Measurements from ENCODE around the gene MSMO1.

MSMO1 gene

DNA sequence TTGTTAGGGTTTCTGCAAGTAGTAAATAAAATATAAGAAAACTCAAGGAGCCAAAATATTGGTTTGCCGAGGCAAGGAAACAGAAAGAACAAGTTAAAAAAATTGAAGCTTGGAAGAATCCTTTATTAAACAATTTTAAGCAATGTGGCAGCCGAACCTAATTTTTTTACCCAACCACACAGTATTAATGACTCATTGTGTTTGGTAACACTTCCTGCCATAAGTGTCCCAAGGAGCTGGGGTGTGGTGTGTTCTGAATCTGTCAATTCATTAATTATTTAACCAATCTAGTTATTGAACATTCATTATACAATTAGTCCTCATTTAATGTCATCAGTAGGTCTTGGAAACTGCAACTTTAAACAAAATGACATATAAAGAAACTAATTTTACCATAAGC is 32.0 kb downstream of the MSMO1 start:
- no peak for FAIRE-seq
- no peak for DNase-seq (ENCODE audit: insufficient read length, low spot score)

DNA sequence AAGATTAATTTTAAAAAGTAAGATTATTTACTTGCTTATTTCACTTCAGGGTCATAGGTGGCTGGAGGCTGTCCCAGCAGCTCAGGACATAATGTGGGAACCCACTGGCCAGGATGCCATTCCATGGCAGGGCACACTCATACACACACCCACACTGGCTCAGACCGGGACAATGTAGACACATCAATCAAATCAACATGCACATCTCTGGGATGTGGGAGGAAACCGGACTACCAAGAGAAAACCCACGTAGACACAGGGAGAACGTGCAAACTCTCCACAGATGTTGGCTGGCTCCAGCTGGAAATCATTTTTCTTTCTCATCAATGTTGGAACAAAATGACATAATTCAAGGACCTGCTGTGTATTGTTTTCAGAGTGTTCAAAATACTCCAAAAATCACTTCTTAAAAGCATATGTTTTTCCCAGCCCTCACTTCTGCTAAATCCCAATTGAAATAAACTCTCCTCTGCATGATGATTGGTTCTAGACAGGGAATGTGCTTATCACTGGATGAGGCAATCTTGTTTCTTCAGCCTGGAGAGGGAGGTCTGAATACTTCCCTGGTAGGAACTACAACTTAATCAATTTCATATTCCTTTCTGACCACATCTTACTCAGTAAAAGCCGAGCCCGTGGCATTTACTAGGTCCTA is 32.7 kb downstream of the MSMO1 start:
- FAIRE-seq: no peak

GRCh38 chr4:165360985-165361670 is 33.7 kb downstream of the MSMO1 start:
- no peak for DNase-seq (ENCODE audit: insufficient read length, low spot score)
- no peak for FAIRE-seq

More for the DNA sequence above, 32.7 kb downstream of the MSMO1 start:
- no peak for DNase-seq (ENCODE audit: insufficient read length, low spot score)

GRCh38 chr4:165361810-165362209 is 34.3 kb downstream of the MSMO1 start:
- DNase-seq (ENCODE audit: insufficient read length, low spot score) (no peak), FAIRE-seq (no peak)

DNA sequence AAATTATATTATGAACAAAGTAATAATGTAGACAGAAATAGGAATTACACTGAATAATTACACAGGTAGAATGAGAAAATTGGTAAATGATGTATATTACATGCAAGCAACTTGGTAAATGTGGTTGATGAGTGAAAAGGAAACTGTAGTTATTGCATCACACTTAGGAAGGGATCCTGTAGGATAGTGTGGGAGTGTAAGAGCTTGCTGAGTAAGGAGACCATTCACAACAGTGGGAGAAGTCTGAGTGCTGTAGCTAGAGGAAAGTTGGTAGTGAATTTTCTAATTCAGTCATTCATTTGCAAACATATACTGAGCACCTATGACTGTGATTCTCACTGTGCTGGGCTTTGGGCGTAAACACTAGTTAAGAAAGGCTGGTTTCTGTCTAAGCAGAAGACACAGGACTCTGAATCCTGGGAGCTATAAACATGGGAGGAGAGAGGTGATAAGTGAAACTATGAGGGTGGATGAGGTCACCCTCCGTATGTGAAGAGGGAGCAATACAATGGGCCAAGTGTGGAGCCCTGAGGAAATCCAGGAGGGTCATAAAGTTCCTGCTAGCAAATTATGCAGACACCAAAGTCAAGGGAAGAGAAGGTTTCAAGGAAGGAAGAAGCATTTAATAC is 37.1 kb downstream of the MSMO1 start:
- DNase-seq (ENCODE audit: insufficient read length, low spot score) (no peak), FAIRE-seq (no peak)

GRCh38 chr4:165367040-165367439 is 39.6 kb downstream of the MSMO1 start:
- DNase-seq (ENCODE audit: insufficient read length, low spot score): no peak
- no peak for FAIRE-seq

DNA sequence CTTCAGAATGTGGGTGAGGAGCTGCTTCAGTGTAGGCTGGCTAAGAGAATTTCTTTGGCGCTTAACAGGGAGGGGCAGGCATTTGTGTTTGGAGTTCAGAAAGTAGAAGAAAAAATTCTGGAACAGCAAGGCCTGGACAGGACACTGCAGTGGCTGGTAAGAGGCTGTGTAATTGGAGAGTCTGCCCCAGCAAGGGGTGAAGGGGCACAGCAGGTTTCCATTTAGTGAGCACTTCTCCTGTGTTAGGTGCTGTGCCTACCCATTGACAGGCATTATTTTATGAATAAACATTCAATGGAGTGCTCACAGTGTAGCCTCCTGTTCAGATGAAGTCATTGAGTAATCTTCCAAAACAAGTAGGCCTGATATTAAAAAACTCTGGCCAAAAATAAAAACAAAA is 40.6 kb downstream of the MSMO1 start:
- DNase-seq (ENCODE audit: insufficient read length, low spot score) (no peak), FAIRE-seq (no peak)

GRCh38 chr4:165368567-165368966 is 41.1 kb downstream of the MSMO1 start:
- FAIRE-seq (no peak), DNase-seq (ENCODE audit: insufficient read length, low spot score) (no peak)

DNA sequence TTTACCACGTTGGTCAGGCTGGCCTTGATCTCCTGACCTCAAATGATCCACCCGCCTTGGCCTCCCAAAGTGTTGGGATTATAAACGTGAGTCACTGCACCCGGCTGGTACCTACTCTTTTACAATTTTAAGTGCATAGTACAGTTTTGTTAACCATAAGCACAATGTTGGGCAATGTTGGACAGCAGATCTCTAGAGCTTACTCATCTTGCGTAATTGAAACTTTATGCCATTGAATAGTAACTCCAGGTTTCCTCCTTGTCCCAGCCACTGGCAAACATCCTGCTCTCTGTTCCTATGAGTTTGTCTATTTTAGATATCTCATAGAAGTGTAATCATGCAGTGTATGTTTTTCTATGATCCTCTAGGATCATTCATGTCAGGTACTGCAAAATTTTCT is 42.1 kb downstream of the MSMO1 start:
- DNase-seq (ENCODE audit: insufficient read length, low spot score): no peak
- no peak for FAIRE-seq

DNA sequence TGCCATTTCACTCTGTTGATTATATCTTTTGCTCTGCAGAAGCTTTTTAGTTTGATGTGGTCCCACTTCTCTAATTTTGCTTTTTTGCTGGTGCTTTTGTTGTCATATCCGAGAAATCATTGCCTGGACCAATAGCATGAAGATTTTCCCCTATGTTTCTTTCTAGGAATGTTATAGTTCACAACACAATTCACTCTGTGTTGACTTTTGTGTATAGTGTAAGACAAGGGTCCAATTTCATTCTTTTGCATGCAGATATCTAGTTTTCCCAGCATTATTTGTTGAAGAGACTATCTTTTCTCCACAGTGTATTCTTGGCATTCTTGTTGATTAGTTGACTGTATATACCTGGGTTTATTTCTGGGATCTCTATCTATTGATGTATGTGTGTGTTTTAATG is 43.1 kb downstream of the MSMO1 start:
- DNase-seq (ENCODE audit: insufficient read length, low spot score) (no peak), FAIRE-seq (no peak)

- no peak for FAIRE-seq
- DNase-seq (ENCODE audit: insufficient read length, low spot score): no peak
Measured at GRCh38 chr4:165375465-165375864, 48.0 kb downstream of the MSMO1 start.

- no peak for FAIRE-seq
- DNase-seq (ENCODE audit: insufficient read length, low spot score): no peak
Measured at GRCh38 chr4:165378398-165378744, 50.9 kb downstream of the MSMO1 start.

DNA sequence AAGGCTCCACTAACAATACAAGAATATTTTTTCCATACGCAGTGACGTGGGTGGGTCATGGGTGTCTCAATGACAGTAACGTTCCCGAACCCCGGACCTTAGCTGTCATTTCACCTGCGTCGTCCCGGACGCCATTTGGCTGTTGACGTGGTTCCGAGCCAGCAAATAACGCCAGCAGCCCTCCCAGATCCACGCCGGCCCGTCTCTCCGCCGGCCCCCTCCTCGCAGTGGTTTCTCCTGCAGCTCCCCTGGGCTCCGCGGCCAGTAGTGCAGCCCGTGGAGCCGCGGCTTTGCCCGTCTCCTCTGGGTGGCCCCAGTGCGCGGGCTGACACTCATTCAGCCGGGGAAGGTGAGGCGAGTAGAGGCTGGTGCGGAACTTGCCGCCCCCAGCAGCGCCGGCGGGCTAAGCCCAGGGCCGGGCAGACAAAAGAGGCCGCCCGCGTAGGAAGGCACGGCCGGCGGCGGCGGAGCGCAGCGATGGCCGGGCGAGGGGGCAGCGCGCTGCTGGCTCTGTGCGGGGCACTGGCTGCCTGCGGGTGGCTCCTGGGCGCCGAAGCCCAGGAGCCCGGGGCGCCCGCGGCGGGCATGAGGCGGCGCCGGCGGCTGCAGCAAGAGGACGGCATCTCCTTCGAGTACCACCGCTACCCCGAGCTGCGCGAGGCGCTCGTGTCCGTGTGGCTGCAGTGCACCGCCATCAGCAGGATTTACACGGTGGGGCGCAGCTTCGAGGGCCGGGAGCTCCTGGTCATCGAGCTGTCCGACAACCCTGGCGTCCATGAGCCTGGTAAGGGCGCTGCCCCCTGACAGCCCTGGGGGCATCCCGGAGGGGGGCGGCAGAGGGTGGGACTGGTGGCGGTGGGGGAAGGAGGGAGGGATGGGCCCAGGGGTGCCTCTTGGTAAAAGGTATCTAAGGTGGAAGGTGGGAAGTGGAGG is 51.5 kb downstream of the MSMO1 start, which contains the start of gene CPE:
Gene CPE (plus strand): TSS at position 264 of the 933 bp plus-strand sequence. CDS start 214 bp downstream, at position 478.
- DNase-seq (ENCODE audit: insufficient read length, low spot score) (peak; percentile 39), FAIRE-seq (no peak)

DNA sequence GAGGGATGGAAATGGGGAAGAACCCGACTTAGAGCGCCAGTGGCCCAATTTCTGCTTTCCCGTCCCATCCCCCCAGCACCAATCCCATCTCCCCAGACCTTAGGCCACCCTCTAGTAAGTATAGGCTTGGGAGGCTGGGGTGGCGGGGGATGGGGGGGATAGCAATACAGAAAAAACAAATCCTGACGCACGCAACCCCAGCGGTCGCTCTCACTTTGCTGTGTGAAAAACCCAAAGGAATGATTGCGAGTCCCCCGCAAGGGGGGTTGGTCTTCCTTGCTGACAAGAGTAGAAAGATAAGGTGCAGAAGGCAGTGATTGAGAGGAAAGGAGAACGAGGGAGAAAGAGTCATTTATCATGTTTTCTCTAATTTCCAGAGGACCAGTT is 52.2 kb downstream of the MSMO1 start:
- FAIRE-seq (no peak), DNase-seq (ENCODE audit: insufficient read length, low spot score) (no peak)

GRCh38 chr4:165380805-165381204 is 53.3 kb downstream of the MSMO1 start:
- DNase-seq (ENCODE audit: insufficient read length, low spot score): no peak

GRCh38 chr4:165381821-165382373 is 54.4 kb downstream of the MSMO1 start:
- DNase-seq (ENCODE audit: insufficient read length, low spot score) (no peak), FAIRE-seq (no peak)

More at GRCh38 chr4:165380805-165381204, 53.3 kb downstream of the MSMO1 start:
- FAIRE-seq: no peak

DNA sequence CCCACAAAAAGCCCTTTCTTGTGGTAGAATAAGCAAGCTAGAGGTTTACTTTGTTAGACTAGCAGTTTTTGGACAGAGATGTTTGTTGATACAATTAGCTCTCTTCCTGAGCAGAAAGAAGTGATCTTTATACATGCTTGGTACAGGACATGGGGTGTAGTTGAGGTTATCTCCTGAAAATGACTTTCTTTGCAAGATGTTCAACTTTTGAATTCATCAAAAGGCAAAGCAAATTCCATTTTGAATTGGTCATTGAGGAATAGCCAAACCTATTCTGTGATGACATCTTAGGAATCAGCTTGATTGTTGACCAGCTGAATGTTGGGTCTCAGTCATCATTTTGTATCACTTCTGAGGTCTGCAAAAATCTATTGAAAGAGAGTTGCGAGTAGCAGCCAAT is 55.2 kb downstream of the MSMO1 start:
- FAIRE-seq: peak; percentile 37
- no peak for DNase-seq (ENCODE audit: insufficient read length, low spot score)

DNA sequence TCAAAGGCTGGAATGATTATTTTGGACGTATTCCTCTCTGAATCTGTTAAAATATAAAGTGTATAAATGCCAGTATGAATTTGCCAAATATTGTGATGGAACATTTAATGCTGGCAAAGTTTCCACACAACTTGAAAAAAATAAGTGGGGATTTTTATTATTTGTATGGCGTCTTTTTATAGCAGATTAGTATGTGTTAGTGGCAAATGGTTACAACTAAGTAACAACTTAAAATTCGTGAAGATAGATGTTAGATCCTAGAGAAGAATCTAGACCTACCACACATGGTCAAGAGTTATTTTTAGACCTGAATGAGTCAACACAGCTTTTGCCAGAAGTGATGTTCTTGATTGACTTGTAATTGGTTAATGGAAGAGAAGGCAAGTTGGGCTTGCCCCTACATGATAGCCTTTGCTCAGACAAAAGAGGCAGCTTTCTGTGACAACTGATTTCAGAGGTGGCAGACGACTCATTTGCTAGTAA is 56.2 kb downstream of the MSMO1 start:
- DNase-seq (ENCODE audit: insufficient read length, low spot score) (no peak), FAIRE-seq (no peak)

GRCh38 chr4:165384186-165384585 is 56.7 kb downstream of the MSMO1 start:
- DNase-seq (ENCODE audit: insufficient read length, low spot score) (no peak), FAIRE-seq (no peak)

DNA sequence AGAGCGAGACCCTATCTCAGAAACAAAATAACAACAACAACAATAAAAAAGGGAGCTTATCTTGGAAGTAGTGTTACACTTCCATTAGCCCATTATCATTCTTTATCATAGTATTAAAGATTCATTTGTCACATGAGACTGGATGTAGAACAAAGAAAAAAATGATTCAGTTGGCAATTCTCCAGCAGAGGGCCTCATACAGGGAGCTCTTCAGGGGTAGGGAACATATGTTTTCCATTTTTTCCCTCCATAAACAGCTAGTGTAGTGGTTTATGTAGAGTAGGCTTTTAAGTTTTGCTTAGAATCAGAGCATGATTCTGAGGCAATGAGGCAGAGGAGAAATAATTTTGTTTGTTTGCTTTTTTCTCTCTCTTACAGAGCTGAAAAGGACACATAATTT is 57.1 kb downstream of the MSMO1 start:
- FAIRE-seq (no peak), DNase-seq (ENCODE audit: insufficient read length, low spot score) (no peak)

GRCh38 chr4:165385126-165385525 is 57.7 kb downstream of the MSMO1 start:
- DNase-seq (ENCODE audit: insufficient read length, low spot score) (no peak), FAIRE-seq (no peak)

Data from GM19239 (cell line).